Nephron progenitor cell (in vitro differentiated cells): Measurements from ENCODE around the gene MMP23B.

Source experiments
- DNase-seq: peaks from one replicate; pipeline ENCODE4 v3.0.0; 2021
- H3K27ac Mint-ChIP-seq: 2 replicates; pipeline ENCODE4 v1.8.0; 2021; ENCODE audit warnings: mild to moderate bottlenecking, moderate library complexity, mixed read lengths
- H3K27me3 Mint-ChIP-seq: 2 replicates; pipeline ENCODE4 v1.8.0; 2021; ENCODE audit warnings: mild to moderate bottlenecking, low read depth, mixed read lengths; ENCODE audit not compliant: poor library complexity
- H3K36me3 Mint-ChIP-seq: 2 replicates; pipeline ENCODE4 v1.8.0; 2021; ENCODE audit warnings: low read depth, mixed read lengths
- H3K4me1 Mint-ChIP-seq: 2 replicates; pipeline ENCODE4 v1.8.0; 2021; ENCODE audit warnings: mixed read lengths
- H3K4me3 Mint-ChIP-seq: 2 replicates; pipeline ENCODE4 v1.8.0; 2021; ENCODE audit warnings: mild to moderate bottlenecking, moderate library complexity, mixed read lengths
- H3K9me3 Mint-ChIP-seq: 2 replicates; pipeline ENCODE4 v1.8.0; 2021; ENCODE audit warnings: mild to moderate bottlenecking, moderate library complexity, mixed read lengths
- CTCF ChIP-seq: fragments of 200-600 bp; sonication (generic); IDR thresholded peaks from 2 replicates; pipeline ENCODE4 v1.5.0; 2021; ENCODE audit warnings: antibody characterized with exemption

MMP23B gene

GRCh38 chr1:1627829-1628753 is 3.9 kb upstream of the MMP23B start:
- H3K36me3 Mint-ChIP-seq = no peaks in the 10 kb centered on the region
- no peaks in the 10 kb centered on the region for H3K4me1 Mint-ChIP-seq
- DNase-seq = no peak
- TF ChIP-seq CTCF = no peak
- no peak overlapping the region for H3K27ac Mint-ChIP-seq
- H3K27me3 Mint-ChIP-seq = peaks cover 19% of the 10 kb centered on the region
- no peak overlapping the region for H3K4me3 Mint-ChIP-seq
- H3K9me3 Mint-ChIP-seq = no peaks in the 10 kb centered on the region

- Mint-ChIP-seq H3K9me3 (no peaks in the 10 kb centered on the region), H3K36me3 (no peaks in the 10 kb centered on the region), H3K4me1 (no peaks in the 10 kb centered on the region), H3K27ac (no peak overlapping the region), H3K4me3 (no peak overlapping the region), H3K27me3 (peaks cover 19% of the 10 kb centered on the region)
- no peak for TF ChIP-seq CTCF
- no peak for DNase-seq
Measured at GRCh38 chr1:1628754-1629429, 3.1 kb upstream of the MMP23B start.

GRCh38 chr1:1629430-1630190 is 2.4 kb upstream of the MMP23B start:
- Mint-ChIP-seq H3K27me3 (peaks cover 19% of the 10 kb centered on the region), H3K27ac (no peak overlapping the region), H3K36me3 (no peaks in the 10 kb centered on the region), H3K4me1 (no peaks in the 10 kb centered on the region), H3K9me3 (no peaks in the 10 kb centered on the region), H3K4me3 (no peak overlapping the region)
- DNase-seq = no peak
- TF ChIP-seq CTCF = no peak

- DNase-seq = peak; percentile 77
- H3K27me3 Mint-ChIP-seq = peaks cover 19% of the 10 kb centered on the region
- peak overlapping the region; percentile 63 for H3K4me3 Mint-ChIP-seq
Measured at GRCh38 chr1:1630191-1630964, 1.6 kb upstream of the MMP23B start.

More at GRCh38 chr1:1630191-1630964, 1.6 kb upstream of the MMP23B start:
- Mint-ChIP-seq H3K4me1 (no peaks in the 10 kb centered on the region), H3K27ac (no peak overlapping the region), H3K36me3 (no peaks in the 10 kb centered on the region), H3K9me3 (no peaks in the 10 kb centered on the region)
- TF ChIP-seq CTCF = no peak
